ENCODE results near the gene INSR.

Gene INSR

GRCh38 chr19:7267792-7268704, 26.2 kb downstream of the INSR start:
- 92 to 94% methylated on average over 19 to 20 of the region's 22 CpGs for WGBS, 2 experiments (ENCODE audit: insufficient coverage in 2 of 2)
- no peaks in the 10 kb centered on the region for H3K9me3 ChIP-seq (ENCODE audit: control insufficient read depth, low read length)
- no peak overlapping the region for H3K27ac ChIP-seq (ENCODE audit: low read depth, low read length, severe bottlenecking)
- H3K4me3 ChIP-seq (ENCODE audit: extremely low read depth, insufficient read depth, low read length, poor library complexity, severe bottlenecking) = no peak overlapping the region
- H3K36me3 ChIP-seq (ENCODE audit: control insufficient read depth, insufficient read depth, low read length) = peaks cover 9% of the 10 kb centered on the region
- no peaks in the 10 kb centered on the region for H3K4me1 ChIP-seq (ENCODE audit: control insufficient read depth, insufficient read depth, low read length, poor library complexity, severe bottlenecking)

DNA sequence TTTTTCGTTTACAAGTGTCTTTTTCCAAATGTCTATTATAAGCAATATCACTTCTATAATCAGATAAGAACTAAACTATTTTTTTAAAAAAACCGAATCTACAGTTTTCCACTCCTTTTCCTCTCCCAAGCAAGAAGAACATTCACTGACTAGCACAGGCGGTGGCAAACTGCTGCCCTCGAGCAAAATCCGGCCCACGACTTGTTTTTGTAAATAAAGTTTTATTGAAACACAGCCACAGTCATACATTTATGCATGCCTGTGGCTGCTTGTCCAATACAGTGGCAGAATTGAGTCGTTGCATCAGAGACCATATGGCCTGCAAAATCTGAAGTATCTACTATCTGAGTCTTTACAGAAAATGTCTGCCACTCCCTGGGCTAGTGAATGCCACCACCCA, 27.4 kb downstream of the INSR start:
- Histone ChIP-seq H3K4me3 (ENCODE audit: extremely low read depth, insufficient read depth, low read length, poor library complexity, severe bottlenecking) (no peak overlapping the region), H3K4me1 (ENCODE audit: control insufficient read depth, insufficient read depth, low read length, poor library complexity, severe bottlenecking) (no peaks in the 10 kb centered on the region), H3K27ac (ENCODE audit: low read depth, low read length, severe bottlenecking) (no peak overlapping the region), H3K36me3 (ENCODE audit: control insufficient read depth, insufficient read depth, low read length) (peaks cover 9% of the 10 kb centered on the region), H3K9me3 (ENCODE audit: control insufficient read depth, low read length) (no peaks in the 10 kb centered on the region)
- 85 to 100% methylated on average over 3 to 6 of the region's 7 CpGs for WGBS, 2 experiments (ENCODE audit: insufficient coverage in 2 of 2)

DNA sequence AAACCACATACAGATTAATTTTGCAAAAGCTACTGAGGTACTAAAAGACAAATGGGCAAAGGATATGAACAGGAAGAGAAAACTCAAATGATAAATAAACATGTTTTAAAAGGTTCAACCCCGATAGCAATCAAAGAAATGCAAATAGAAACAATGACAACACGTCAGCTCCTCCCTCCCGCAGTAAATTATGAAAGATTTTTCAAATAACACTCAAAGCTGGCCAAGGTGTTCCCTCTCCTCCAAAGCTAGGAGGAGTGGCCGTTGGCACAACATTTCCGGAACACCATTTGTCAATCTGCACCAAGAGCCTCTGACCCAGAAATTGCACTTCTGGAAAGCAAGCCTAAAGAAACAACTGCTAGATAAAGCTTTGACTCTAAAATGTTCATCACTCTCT, 28.3 kb downstream of the INSR start:
- Histone ChIP-seq H3K4me3 (ENCODE audit: extremely low read depth, insufficient read depth, low read length, poor library complexity, severe bottlenecking) (no peak overlapping the region), H3K36me3 (ENCODE audit: control insufficient read depth, insufficient read depth, low read length) (peaks cover 9% of the 10 kb centered on the region), H3K9me3 (ENCODE audit: control insufficient read depth, low read length) (no peaks in the 10 kb centered on the region), H3K4me1 (ENCODE audit: control insufficient read depth, insufficient read depth, low read length, poor library complexity, severe bottlenecking) (no peaks in the 10 kb centered on the region), H3K27ac (ENCODE audit: low read depth, low read length, severe bottlenecking) (no peak overlapping the region)
- WGBS, 2 experiments (ENCODE audit: insufficient coverage in 2 of 2) = 90 to 91% methylated on average over 4 to 5 of the region's 5 CpGs

DNA sequence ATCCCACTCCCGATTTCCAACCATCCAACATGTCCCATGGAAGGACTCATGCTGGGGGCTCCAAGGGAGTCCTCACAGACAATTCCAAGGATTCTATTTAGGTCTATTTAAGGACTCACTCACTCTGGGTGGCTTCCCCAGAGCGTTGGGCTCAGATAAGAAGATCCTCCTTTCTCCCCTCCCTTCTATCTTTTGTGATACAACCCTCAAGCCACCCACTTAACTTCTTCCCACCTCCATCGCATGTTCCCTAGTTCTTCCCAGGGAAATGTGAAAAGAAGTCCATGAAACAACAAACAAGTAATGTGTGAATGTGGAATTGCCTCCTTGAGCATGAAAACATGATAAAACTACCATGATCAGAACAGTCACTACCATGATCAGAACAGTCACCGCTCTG, 29.4 kb downstream of the INSR start:
- WGBS, 2 experiments (ENCODE audit: insufficient coverage in 2 of 2) = 75 to 95% methylated on average over 1 to 3 of the region's 4 CpGs
- H3K36me3 ChIP-seq (ENCODE audit: control insufficient read depth, insufficient read depth, low read length) = peaks cover 9% of the 10 kb centered on the region
- H3K9me3 ChIP-seq (ENCODE audit: control insufficient read depth, low read length) = no peaks in the 10 kb centered on the region
- H3K27ac ChIP-seq (ENCODE audit: low read depth, low read length, severe bottlenecking) = no peak overlapping the region
- no peaks in the 10 kb centered on the region for H3K4me1 ChIP-seq (ENCODE audit: control insufficient read depth, insufficient read depth, low read length, poor library complexity, severe bottlenecking)
- no peak overlapping the region for H3K4me3 ChIP-seq (ENCODE audit: extremely low read depth, insufficient read depth, low read length, poor library complexity, severe bottlenecking)

DNA sequence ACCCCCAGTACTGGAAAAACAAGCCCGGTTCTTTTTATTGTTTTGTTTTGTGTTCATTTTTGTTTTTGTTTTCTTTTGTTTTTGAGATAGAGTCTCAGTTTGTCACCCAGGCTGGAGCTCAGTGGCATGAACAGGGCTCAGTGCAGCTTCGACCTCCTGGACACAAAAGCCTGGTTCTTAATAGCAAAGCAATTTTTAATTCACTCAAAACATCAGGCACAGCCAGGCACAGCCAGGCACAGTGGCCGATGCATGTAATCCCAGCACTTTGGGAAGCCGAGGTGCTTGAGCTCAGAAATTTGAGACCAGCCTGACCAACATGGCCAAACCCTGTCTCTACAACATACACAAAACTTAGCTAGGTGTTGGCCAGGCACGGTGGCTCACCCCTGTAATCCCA, 30.7 kb downstream of the INSR start:
- 80 to 86% methylated on average over 4 of the region's 5 CpGs for WGBS, 2 experiments (ENCODE audit: insufficient coverage in 2 of 2)
- Histone ChIP-seq H3K27ac (ENCODE audit: low read depth, low read length, severe bottlenecking) (no peak overlapping the region), H3K36me3 (ENCODE audit: control insufficient read depth, insufficient read depth, low read length) (peaks cover 9% of the 10 kb centered on the region), H3K9me3 (ENCODE audit: control insufficient read depth, low read length) (no peaks in the 10 kb centered on the region), H3K4me1 (ENCODE audit: control insufficient read depth, insufficient read depth, low read length, poor library complexity, severe bottlenecking) (no peaks in the 10 kb centered on the region), H3K4me3 (ENCODE audit: extremely low read depth, insufficient read depth, low read length, poor library complexity, severe bottlenecking) (no peak overlapping the region)

DNA sequence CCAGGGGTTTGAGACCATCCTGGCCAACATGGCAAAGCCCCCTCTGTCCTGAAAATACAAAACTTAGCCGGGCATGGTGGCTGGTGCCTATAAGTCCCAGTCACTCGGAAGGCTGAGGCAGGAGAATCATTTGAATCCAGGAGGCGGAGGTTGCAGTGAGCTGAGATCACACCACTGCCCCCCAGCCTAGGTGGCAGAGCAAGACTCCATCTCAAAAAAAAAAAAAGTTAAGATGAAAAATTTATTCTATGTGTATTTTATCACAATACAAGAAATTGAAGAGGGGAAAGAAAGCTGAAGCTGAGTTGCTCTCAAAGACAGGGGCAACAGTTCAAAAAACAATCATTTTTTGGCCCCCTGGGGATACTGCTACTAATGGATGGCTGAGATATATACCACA, 31.1 kb downstream of the INSR start:
- no peaks in the 10 kb centered on the region for H3K4me1 ChIP-seq (ENCODE audit: control insufficient read depth, insufficient read depth, low read length, poor library complexity, severe bottlenecking)
- WGBS, 2 experiments (ENCODE audit: insufficient coverage in 2 of 2) = 85% methylated on average over 2 of the region's 3 CpGs; no CpG with 5 or more reads in 1 of the 2 experiments
- H3K27ac ChIP-seq (ENCODE audit: low read depth, low read length, severe bottlenecking) = no peak overlapping the region
- no peaks in the 10 kb centered on the region for H3K9me3 ChIP-seq (ENCODE audit: control insufficient read depth, low read length)
- H3K4me3 ChIP-seq (ENCODE audit: extremely low read depth, insufficient read depth, low read length, poor library complexity, severe bottlenecking) = no peak overlapping the region
- H3K36me3 ChIP-seq (ENCODE audit: control insufficient read depth, insufficient read depth, low read length) = peaks cover 9% of the 10 kb centered on the region

- no peak overlapping the region for H3K27ac ChIP-seq (ENCODE audit: low read depth, low read length, severe bottlenecking)
- no peak overlapping the region for H3K4me3 ChIP-seq (ENCODE audit: extremely low read depth, insufficient read depth, low read length, poor library complexity, severe bottlenecking)
- 94 to 97% methylated on average over 5 of the region's 6 CpGs for WGBS, 2 experiments (ENCODE audit: insufficient coverage in 2 of 2)
- H3K36me3 ChIP-seq (ENCODE audit: control insufficient read depth, insufficient read depth, low read length) = peaks cover 7% of the 10 kb centered on the region
- peaks cover 3% of the 10 kb centered on the region for H3K4me1 ChIP-seq (ENCODE audit: control insufficient read depth, insufficient read depth, low read length, poor library complexity, severe bottlenecking)
- H3K9me3 ChIP-seq (ENCODE audit: control insufficient read depth, low read length) = no peaks in the 10 kb centered on the region
These were observed 31.7 kb downstream of the INSR start for GRCh38 chr19:7262470-7262869.

DNA sequence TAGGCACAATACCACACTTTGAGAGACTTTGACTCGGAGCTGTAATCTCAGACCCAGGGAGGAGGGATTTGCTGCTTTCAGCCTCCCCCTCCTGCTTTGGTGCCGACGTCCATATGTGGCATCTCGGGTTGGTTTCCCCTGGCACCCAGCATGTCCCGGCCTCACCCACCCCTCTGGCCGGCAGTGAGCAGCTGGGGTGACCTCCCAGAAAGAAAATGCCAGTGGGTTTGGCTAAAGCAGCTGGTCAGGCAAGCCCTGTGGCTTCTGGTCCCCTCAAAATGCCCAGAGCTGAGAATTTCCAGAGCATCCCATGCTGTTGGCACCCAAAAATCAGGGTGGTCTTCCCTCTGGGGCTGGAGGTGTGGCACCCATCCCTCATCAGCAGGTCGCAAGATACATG, 34.1 kb downstream of the INSR start:
- 95 to 98% methylated on average over 4 to 7 of the region's 7 CpGs for WGBS, 2 experiments (ENCODE audit: insufficient coverage in 2 of 2)
- H3K9me3 ChIP-seq (ENCODE audit: control insufficient read depth, low read length) = no peaks in the 10 kb centered on the region
- H3K27ac ChIP-seq (ENCODE audit: low read depth, low read length, severe bottlenecking) = no peak overlapping the region

GRCh38 chr19:7258840-7259395, 35.3 kb downstream of the INSR start:
- Histone ChIP-seq H3K27ac (ENCODE audit: low read depth, low read length, severe bottlenecking) (no peak overlapping the region), H3K36me3 (ENCODE audit: control insufficient read depth, insufficient read depth, low read length) (no peaks in the 10 kb centered on the region), H3K4me1 (ENCODE audit: control insufficient read depth, insufficient read depth, low read length, poor library complexity, severe bottlenecking) (peaks cover 9% of the 10 kb centered on the region), H3K9me3 (ENCODE audit: control insufficient read depth, low read length) (no peaks in the 10 kb centered on the region), H3K4me3 (ENCODE audit: extremely low read depth, insufficient read depth, low read length, poor library complexity, severe bottlenecking) (no peak overlapping the region)
- WGBS, 2 experiments (ENCODE audit: insufficient coverage in 2 of 2) = 100% methylated on average over 1 to 2 of the region's 6 CpGs

More for the DNA sequence above, 34.1 kb downstream of the INSR start:
- H3K36me3 ChIP-seq (ENCODE audit: control insufficient read depth, insufficient read depth, low read length) = no peaks in the 10 kb centered on the region
- peaks cover 9% of the 10 kb centered on the region for H3K4me1 ChIP-seq (ENCODE audit: control insufficient read depth, insufficient read depth, low read length, poor library complexity, severe bottlenecking)
- no peak overlapping the region for H3K4me3 ChIP-seq (ENCODE audit: extremely low read depth, insufficient read depth, low read length, poor library complexity, severe bottlenecking)

- H3K9me3 ChIP-seq (ENCODE audit: control insufficient read depth, low read length) = no peaks in the 10 kb centered on the region
- WGBS, 2 experiments (ENCODE audit: insufficient coverage in 2 of 2) = 93 to 94% methylated on average over 8 of the region's 10 CpGs
- no peak overlapping the region for H3K27ac ChIP-seq (ENCODE audit: low read depth, low read length, severe bottlenecking)
- H3K36me3 ChIP-seq (ENCODE audit: control insufficient read depth, insufficient read depth, low read length) = no peaks in the 10 kb centered on the region
- no peak overlapping the region for H3K4me3 ChIP-seq (ENCODE audit: extremely low read depth, insufficient read depth, low read length, poor library complexity, severe bottlenecking)
- peaks cover 9% of the 10 kb centered on the region for H3K4me1 ChIP-seq (ENCODE audit: control insufficient read depth, insufficient read depth, low read length, poor library complexity, severe bottlenecking)
These were observed 36.0 kb downstream of the INSR start for GRCh38 chr19:7258041-7258839.
